GM12873 (cell line): ENCODE data around the gene ABHD16A.

Experiments
- TF ChIP-seq, protein P1 (sequence below): IDR thresholded peaks from 2 replicates; pipeline ENCODE4 v1.5.1; 2012; ENCODE audit warnings: low read depth, mild to moderate bottlenecking, moderate library complexity, low read length, control low read depth; ENCODE audit not compliant: insufficient read depth; ENCODE audit errors: missing control alignments

The ABHD16A gene

DNA sequence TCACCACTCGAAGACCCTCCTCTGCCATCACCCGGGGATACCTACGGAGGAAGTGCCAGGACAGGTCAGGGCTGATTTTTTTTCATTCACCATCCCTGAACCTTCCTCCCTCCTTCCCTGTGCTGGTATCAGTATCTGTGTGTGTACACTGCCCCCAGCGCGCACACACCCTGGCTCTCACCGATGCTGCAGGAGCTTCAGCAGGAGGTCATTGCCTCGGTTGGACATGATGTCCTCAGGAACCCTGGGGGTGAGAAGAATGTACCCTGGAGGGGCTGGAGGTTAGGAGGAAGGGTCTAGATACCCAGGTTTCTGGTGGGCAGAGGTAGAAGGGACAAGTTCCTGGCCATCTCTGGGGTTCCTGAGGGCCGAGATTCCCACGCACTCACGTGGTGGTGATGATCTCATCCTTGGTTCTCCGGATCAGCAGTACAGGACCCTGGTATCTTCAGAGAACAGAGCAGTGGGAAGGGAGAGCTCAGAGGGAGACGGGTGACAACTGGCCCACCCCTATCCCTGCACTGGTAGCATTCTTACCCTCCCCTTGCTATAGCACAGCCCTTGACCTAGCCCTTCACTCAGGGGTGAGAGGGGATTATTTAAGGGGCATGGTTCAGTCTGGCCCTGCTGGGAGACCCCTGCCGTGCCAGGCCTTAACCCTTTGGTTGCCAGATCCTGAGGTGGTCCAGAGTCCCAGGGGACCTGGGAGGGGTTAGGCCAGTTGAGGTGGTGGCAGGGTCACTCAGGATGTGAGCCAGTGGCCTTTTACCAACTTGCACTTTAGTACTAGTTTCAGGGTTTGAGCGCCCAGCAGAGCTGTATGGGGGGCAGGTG lies 15.0 kb downstream of the ABHD16A start:
- TF ChIP-seq, protein P1, sequence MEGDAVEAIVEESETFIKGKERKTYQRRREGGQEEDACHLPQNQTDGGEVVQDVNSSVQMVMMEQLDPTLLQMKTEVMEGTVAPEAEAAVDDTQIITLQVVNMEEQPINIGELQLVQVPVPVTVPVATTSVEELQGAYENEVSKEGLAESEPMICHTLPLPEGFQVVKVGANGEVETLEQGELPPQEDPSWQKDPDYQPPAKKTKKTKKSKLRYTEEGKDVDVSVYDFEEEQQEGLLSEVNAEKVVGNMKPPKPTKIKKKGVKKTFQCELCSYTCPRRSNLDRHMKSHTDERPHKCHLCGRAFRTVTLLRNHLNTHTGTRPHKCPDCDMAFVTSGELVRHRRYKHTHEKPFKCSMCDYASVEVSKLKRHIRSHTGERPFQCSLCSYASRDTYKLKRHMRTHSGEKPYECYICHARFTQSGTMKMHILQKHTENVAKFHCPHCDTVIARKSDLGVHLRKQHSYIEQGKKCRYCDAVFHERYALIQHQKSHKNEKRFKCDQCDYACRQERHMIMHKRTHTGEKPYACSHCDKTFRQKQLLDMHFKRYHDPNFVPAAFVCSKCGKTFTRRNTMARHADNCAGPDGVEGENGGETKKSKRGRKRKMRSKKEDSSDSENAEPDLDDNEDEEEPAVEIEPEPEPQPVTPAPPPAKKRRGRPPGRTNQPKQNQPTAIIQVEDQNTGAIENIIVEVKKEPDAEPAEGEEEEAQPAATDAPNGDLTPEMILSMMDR = no peak

DNA sequence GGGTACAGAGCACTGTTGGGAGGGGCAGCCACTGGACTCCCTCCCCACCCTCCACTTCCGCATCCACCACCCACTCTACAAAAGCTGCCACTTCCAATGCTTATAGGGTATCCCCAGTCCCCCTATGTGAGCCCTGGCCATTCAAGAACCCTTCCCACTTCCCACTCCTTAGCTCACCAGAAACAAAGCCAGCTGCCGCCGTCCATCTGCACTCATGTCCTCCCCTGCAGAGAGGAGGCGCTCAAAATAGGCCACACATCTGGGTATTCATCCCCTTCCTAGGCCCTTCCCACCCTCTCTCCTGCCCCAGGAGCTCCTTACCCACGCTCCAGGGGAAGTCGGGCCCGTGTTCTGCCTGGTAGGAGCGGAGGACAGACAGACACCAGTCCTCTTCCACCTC lies 15.8 kb downstream of the ABHD16A start:
- TF ChIP-seq, protein P1 = no peak

DNA sequence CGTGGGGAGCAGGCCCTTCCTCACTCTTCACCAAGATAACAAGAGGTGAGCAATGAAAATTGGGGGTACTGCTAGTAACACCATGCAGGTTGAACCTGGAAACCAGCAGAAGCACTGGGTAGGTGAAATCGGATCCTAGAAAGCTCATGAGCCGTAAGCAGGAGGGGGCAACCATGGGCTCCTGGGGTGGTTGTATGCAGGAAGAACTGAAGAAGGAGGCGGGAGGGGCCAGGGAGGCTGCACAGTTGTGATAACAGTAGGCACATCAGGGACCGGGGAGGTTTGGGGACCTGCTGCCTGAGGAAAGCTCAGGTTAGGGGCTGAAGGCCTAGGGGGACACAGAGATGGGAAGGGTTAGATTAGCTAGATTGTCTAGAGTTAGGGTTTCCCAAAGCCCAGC lies 16.6 kb downstream of the ABHD16A start:
- TF ChIP-seq, protein P1 = no peak

DNA sequence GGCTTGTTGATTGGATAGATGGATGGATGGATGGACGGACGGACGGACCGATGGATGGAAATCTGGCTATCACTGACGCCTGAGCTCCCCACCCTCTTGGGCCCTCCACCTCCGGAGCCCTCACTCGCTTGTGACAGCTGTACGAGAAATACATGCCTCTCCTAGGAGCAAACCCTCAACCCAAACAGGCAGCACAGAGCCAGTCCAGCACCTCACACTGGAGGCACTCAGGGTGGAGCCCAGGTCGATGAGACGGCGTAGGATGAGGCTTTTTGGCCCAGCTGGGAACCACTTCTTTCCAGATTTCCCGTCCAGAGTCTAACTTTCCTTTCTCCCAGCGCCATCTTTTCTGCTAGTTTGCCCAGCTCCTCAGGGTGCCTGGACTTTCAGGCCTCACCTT lies 19.5 kb downstream of the ABHD16A start:
- TF ChIP-seq, protein P1 = no peak

DNA sequence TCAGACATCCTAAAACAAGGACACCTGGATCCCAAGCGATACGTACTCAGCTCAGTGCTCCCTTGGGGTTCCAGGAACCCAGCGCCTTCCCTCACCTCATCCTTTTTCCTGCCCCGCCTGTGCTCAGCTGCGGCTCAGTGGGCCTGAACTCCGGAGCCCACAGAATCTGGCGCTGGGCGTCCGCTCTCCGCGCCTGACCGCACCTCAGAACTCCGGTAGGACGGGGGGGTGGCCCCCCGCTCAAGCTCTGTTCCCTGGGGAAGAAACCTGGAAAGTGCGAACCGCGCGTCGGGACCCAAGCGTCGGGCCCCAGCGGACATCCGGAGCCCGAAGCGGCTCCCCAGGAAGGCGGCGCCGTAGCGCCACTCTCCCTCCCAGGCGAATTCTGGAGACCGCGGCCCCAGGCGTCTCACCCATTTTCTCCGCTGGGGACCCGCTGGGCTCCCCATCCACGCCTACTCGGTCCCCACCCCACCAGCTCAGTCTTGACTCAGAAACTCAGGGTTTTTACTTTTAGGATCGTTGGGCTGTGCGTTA lies 21.9 kb downstream of the ABHD16A start:
- TF ChIP-seq, protein P1 = peak; percentile 26

DNA sequence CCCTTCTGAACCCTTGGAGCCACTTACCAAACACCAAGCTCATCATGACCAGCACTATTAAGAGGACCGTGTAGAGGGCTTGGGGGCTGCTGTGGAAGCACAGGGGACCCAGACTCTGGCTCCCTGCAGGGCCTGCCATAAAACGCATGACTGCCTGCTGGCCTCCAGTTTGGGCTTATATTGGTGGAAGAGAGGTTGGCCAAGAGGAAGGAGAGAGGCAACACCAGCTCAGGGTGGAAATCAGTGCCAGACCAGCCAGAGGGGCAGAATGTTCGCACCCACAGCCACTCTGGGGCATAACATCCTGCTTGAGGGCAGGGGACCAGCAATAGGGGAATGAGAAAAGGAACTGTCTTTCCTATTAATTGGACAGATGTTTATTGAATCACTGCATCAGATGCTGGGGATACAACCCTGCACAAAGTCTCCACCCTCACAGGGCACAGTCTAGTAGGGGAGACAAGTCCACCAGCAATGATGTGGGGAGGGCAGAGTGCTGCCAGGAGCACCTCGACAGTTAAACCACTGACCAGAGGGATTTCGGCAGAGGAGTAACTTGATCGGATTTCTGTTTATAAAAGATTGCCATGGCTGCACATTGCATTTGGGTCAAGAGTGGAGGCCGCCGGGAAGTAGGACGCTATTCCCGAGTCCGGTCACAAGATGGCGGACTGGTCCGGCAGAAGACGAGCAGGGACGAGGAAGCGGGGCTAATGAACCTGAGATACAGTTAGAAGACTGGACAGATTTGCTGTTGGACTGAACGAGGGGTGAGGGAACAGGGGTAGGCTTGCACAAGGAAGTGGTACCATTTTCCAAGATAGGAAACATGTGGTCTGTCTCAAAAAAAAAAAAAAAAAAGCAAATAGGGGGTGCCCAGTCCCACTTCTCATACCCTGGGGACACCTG lies 22.6 kb downstream of the ABHD16A start, which contains the start of gene LY6G5C:
Gene LY6G5C (minus strand): TSS at position 842 of the 909 bp plus-strand sequence. CDS start 694 bp downstream, at position 148.
- TF ChIP-seq, protein P1 = peak; percentile 78

DNA sequence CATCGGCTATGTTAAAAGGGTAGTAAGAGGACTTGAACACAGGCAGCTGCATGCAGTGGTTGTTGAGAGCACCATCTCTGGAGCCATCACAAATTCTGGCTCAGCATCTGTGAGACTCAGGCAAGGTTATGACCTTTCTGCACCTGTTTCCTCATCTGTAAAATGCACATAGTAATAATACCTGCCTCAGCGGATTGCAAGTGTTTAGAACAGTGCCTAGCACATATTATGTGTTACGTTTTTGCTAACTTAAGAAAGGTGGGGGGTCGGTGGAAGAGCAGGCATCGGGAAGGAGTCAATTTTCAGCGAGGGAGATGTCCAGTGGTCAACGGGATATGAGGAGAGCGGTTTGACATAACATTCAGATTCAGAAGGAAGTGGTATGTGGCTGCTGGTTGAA lies 25.2 kb downstream of the ABHD16A start:
- TF ChIP-seq, protein P1 = no peak
